HG03354 (cell line): ENCODE results near the gene OR2AG2.

Experiments used
- ATAC-seq: cut with Tn5 transposase; IDR thresholded peaks from one replicate; pipeline ENCODE4 v1.9.1; 2021; ENCODE audit warnings: mild to moderate bottlenecking; ENCODE audit not compliant: unreplicated experiment, poor library complexity, severe bottlenecking

Gene OR2AG2

GRCh38 chr11:6745018-6745417 lies 26.8 kb downstream of the OR2AG2 start:
- ATAC-seq, result no peak

- no peak for ATAC-seq
Observed at GRCh38 chr11:6742260-6742659, 29.5 kb downstream of the OR2AG2 start.

DNA sequence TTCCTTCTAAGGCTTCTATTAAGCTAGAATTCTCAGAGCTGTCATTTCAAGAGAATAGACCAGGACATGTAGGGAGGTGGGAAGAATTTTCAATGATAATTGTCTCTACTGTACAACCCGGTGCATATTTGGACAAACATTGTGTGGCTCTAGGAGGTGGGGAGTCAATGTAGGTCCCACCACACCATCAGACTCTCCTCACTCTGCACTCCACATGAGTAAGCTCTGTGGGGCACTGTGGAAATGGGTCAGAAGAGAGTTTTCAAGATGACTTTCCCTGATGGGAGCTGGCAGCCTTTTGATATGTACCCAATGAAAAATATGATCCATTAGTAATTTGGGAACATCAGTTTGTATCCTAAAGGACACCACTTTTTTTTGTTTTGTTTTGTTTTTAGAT lies 33.2 kb downstream of the OR2AG2 start:
- ATAC-seq, result no peak

DNA sequence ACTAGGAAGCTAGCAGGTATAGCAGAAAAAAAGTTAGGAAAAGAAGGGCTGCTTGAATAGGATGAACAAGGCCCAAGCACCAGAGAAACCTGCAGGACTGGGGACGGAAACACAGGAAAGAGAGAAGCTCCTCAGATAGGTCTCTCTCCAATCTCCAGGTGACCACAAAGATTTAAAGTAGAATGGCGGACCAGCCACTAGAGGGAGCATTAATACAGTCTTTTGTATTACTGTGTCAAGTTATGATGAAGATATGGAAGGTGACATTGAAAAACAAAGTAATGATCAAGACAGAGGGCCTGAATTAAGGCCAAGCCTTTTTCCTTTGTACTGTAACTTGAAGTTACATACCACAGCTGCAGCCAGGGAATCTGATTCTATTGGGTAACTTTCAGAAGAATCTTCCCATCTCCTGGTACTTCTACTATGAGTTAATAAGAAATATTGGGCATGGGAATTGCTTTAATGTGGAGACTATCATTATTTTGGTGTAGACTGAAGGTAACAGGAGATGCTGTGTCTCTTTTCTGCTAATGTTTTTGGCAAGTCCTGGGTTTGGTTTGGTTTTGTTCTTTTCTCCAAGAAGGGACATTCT lies 33.8 kb downstream of the OR2AG2 start:
- peak; percentile 89 for ATAC-seq

GRCh38 chr11:6736495-6737121 lies 35.2 kb downstream of the OR2AG2 start:
- no peak for ATAC-seq

GRCh38 chr11:6735306-6735705 lies 36.5 kb downstream of the OR2AG2 start:
- no peak for ATAC-seq

DNA sequence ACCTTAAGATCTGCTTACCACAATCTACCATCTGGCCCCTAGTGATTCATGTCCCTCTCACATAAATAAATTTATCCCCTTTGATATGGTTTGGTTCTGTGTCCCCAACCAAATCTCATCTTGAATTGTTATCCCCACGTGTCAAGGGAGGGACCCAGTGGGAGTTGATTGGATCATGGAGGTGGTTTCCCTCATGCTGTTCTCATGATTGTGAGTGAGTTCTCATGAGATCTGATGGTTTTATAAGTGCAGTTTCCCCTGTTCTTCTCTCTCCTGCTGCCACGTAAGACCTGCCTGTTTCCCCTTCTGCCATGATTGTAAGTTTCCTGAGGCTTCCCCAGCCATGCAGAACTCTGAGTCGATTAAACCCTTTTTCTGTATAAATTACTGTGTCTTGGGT lies 37.2 kb downstream of the OR2AG2 start:
- ATAC-seq, result no peak

GRCh38 chr11:6733326-6734275 lies 38.2 kb downstream of the OR2AG2 start:
- no peak for ATAC-seq

DNA sequence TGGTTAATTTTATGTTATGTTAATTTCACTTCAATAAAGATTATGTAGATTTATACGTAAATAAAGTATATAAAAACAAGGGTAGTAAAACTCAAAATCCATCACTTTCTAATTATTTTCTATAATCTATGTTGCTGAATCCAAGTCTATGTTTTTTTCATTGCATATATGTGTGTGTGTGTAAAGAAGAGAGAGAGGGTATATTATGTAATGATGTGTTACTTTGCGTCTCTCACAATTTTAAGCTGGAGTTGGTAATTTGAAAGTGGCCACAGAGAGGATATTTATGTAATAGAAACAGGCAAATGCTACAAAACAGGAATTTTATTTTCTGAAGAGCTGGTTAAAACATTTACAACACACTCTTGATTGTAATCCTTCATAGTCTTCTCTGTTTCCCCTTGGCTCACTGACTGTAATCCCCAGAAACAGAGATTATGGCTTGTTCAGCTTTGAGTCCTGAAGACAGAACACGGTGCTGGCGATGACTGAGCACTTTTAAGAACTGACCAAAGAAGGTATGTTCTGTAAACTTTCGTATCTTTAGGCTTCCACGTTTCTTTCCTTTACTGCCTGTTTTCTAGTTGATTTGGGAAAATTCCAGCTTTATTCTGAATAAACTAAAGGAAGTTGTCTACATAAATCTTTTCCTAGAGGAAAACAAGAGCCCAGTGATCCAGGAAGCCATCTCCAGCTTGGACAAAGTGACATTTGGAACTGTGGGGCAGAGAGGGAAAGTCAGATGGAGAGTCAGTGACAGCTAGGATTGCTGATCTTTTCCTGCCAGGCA lies 43.6 kb downstream of the OR2AG2 start:
- ATAC-seq, result no peak

DNA sequence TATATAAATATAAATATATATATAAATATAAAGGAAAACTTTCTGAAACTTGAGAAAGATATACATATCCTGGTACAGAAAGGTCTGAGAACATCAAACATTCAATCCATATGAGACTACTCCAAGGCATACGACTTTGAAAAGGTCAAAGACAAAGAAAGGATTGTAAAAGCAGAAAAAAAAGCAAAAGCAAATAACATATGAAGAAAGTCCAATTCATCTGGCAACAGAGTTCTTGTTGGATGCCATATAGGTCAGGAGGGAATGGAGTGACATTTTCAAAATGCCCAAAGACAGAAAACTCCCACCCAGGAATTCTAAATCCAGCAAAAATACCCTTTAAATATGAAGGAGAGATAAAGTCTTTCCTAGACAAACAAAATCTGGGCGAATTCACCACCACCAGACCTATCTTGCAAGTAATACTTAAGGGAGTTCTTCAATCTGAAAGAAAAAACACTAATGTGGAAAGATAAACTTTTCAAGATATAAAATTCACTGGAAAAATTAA lies 46.3 kb downstream of the OR2AG2 start:
- no peak for ATAC-seq

DNA sequence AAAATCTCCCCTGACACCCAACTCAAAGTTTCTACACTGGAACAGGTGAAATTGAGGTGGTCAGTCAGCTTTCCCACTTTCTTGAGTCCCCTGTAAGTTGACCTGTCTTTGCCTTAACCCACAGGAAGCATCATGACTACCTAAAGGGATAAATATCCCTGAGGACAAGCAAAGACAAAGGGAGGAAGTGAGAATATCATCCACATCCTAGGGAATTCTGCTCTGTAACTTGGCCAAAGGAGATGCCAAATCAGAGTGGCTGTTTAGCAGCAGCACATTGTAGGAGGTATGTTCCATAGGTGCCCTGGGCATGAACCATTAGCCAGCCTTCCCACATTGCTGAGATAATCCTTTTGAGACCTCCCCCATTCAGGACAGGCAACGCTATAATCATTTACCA lies 47.8 kb downstream of the OR2AG2 start:
- ATAC-seq, result no peak

DNA sequence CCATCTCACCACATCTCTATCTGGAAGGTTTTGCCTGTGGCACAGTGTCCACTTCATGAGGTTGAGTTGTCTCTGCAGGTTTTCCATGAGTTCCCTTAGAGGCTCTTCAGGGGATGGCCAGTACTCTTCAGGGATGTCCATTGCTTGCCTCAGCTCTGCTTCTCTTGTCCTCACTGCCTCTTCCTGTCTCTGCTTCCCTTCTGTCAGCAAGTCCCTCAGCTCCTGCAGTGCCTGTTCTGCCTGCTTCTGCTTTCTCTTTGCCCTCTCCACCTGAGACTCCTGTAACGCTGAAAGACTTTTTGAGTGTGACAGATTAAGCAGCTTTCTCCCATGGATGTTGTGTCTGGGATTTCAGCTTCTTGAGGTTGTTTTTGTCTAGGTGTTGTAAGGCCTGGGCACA lies 50.4 kb downstream of the OR2AG2 start:
- ATAC-seq, result no peak

- no peak for ATAC-seq
Observed at GRCh38 chr11:6719576-6719975, 52.2 kb downstream of the OR2AG2 start.

GRCh38 chr11:6717426-6717825 lies 54.4 kb downstream of the OR2AG2 start:
- no peak for ATAC-seq
